HCT116 (cell line): ENCODE results near the gene EIF3F. TPM values are rescaled to one million over a fixed set of nuclear protein-coding genes. Genes with fewer than 3 reads are reported as not detected.

ENCODE experiments used
- ATAC-seq: fragments of 200-7000 bp; cut with Tn5 transposase; 2 replicates; pipeline ENCODE4 v1.9.1; 2020; ENCODE audit warnings: mild to moderate bottlenecking, moderate library complexity
- BruUV-seq: library from RNA; stranded (reverse); fragments of 400-500 nt; replicated peaks from 2 replicates; lab custom pipeline; 2021; lab: Mats Ljungman, UMichigan
- CTCF ChIA-PET: fragments of 300-600 bp; sonication (Branson Sonifier 250); formaldehyde crosslinking; loops from one replicate; lab custom pipeline; 2021; ENCODE audit warnings: antibody characterized with exemption; lab: Charles Lee
- POLR2A ChIA-PET: fragments of 300-600, 350-600 bp; sonication (Branson Sonifier 250); formaldehyde crosslinking; loops from one replicate; lab custom pipeline; 2021; ENCODE audit warnings: antibody characterized with exemption; lab: Charles Lee
- RAD21 ChIA-PET, 2 experiments: fragments of 300-600 bp; sonication (Branson Sonifier 250); formaldehyde crosslinking; loops; one replicate each; lab custom pipeline; 2023; ENCODE audit warnings: low total read pairs in 2 of 2; ENCODE audit not compliant: uncharacterized antibody in 2 of 2, unreplicated experiment in 2 of 2, low non-redundant PET in 1 of 2; lab: Charles Lee
- DNase-seq: peaks from one replicate; pipeline ENCODE4 v3.0.0-alpha.2; 2010; ENCODE audit warnings: low read depth, low spot score
- H2AFZ ChIP-seq: fragments of 200-600 bp; shearing (Covaris generic), sonication (generic); 2 replicates; pipeline ENCODE4 v1.6.1; 2017; ENCODE audit warnings: low read depth, mixed run types, mixed read lengths, antibody characterized with exemption, low read length; ENCODE audit not compliant: poor library complexity, severe bottlenecking
- H3K27ac ChIP-seq: 2 replicates; pipeline ENCODE4 v1.5.1; 2012; ENCODE audit warnings: low read depth, low read length
- H3K27me3 ChIP-seq: fragments of 200-600 bp; sonication (generic); 2 replicates; pipeline ENCODE4 v1.6.1; 2016; ENCODE audit warnings: mixed run types, low read length, mixed read lengths; ENCODE audit not compliant: insufficient read depth
- H3K36me3 ChIP-seq, 2 experiments: fragments of 200-500 bp in 1 of 2; fragments of 200-600 bp in 1 of 2; sonication (Bioruptor generic) in 1 of 2; sonication (generic) in 1 of 2; 2 replicates each; pipeline versions ENCODE4 v1.5.1 to v1.6.1; 2014 to 2016; ENCODE audit warnings: low read length in 2 of 2, inconsistent platforms in 1 of 2, mixed read lengths in 1 of 2, mixed run types in 1 of 2; ENCODE audit not compliant: insufficient read depth in 2 of 2, control insufficient read depth in 1 of 2
- H3K4me1 ChIP-seq, 2 experiments: fragments of 200-600 bp in 1 of 2; sonication (generic) in 1 of 2; 2 replicates each; pipeline versions ENCODE4 v1.5.1 to v1.6.1; 2012 to 2017; ENCODE audit warnings: low read length in 2 of 2, inconsistent platforms in 1 of 2, mild to moderate bottlenecking in 1 of 2, mixed read lengths in 1 of 2, mixed run types in 1 of 2, moderate library complexity in 1 of 2; ENCODE audit not compliant: insufficient read depth in 2 of 2, control insufficient read depth in 1 of 2
- H3K4me2 ChIP-seq: fragments of 200-600 bp; sonication (generic); 2 replicates; pipeline ENCODE4 v1.6.1; 2017; ENCODE audit warnings: mixed run types, low read length, mixed read lengths
- H3K4me3 ChIP-seq, 2 experiments: fragments of 200-600 bp in 1 of 2; sonication (generic) in 1 of 2; replicated peaks in 1 of 2; 2 replicates each; pipeline ENCODE4 v1.5.1; 2011 to 2016; ENCODE audit warnings: low read length in 2 of 2, control low read depth in 1 of 2, low read depth in 1 of 2, mild to moderate bottlenecking in 1 of 2, mixed read lengths in 1 of 2, mixed run types in 1 of 2
- H3K79me2 ChIP-seq: fragments of 200-600 bp; sonication (generic); 2 replicates; pipeline ENCODE4 v1.6.1; 2017; ENCODE audit warnings: mild to moderate bottlenecking, mixed run types, low read length, moderate library complexity, mixed read lengths; ENCODE audit not compliant: insufficient read depth
- H3K9ac ChIP-seq: fragments of 200-600 bp; sonication (generic); 2 replicates; pipeline ENCODE4 v1.6.1; 2016; ENCODE audit warnings: low read length, mixed read lengths
- H3K9me2 ChIP-seq: fragments of 200-600 bp; sonication (generic), shearing (Covaris generic); 2 replicates; pipeline ENCODE4 v1.6.1; 2017; ENCODE audit warnings: mixed run types, mild to moderate bottlenecking, moderate library complexity; ENCODE audit not compliant: insufficient read depth
- H3K9me3 ChIP-seq, 2 experiments: fragments of 200-500 bp in 1 of 2; fragments of 200-600 bp in 1 of 2; sonication (Bioruptor generic) in 1 of 2; sonication (generic) in 1 of 2; 2 replicates each; pipeline ENCODE4 v1.6.1; 2014 to 2017; ENCODE audit warnings: low read length in 2 of 2, mixed read lengths in 2 of 2, inconsistent platforms in 1 of 2, low read depth in 1 of 2, mild to moderate bottlenecking in 1 of 2, mixed run types in 1 of 2, moderate library complexity in 1 of 2; ENCODE audit not compliant: control insufficient read depth in 1 of 2, insufficient read depth in 1 of 2
- H4K20me1 ChIP-seq: fragments of 200-600 bp; sonication (generic), shearing (Covaris generic); 2 replicates; pipeline ENCODE4 v1.6.1; 2017; ENCODE audit warnings: mixed run types, mild to moderate bottlenecking, moderate library complexity; ENCODE audit not compliant: insufficient read depth
- CBX3 ChIP-seq: IDR thresholded peaks from 2 replicates; pipeline ENCODE4 v1.6.1; 2012; ENCODE audit warnings: low read depth
- EGR1 ChIP-seq: IDR thresholded peaks from 2 replicates; pipeline ENCODE4 v1.6.1; 2012; ENCODE audit warnings: low read depth
- ELF1 ChIP-seq: IDR thresholded peaks from 2 replicates; pipeline ENCODE4 v1.6.1; 2012; ENCODE audit warnings: low read depth, borderline replicate concordance
- EZH2 ChIP-seq: fragments of 200-600 bp; sonication (generic); IDR thresholded peaks from 2 replicates; pipeline ENCODE4 v1.6.1; 2017; ENCODE audit warnings: antibody characterized with exemption, mixed run types
- EZH2phosphoT487 ChIP-seq: fragments of 200-600 bp; IDR thresholded peaks from 2 replicates; pipeline ENCODE4 v1.6.1; 2018; ENCODE audit warnings: antibody characterized with exemption, borderline replicate concordance
- RAD21 ChIP-seq: IDR thresholded peaks from 2 replicates; pipeline ENCODE4 v1.6.1; 2012; ENCODE audit warnings: low read depth, mild to moderate bottlenecking
- intact Hi-C: fragments of 100-400 bp; cut with micrococcal nuclease; formaldehyde crosslinking; loops from 2 replicates; pipeline ENCODE4 v1.10.0; 2022
- total RNA-seq: library from RNA; stranded (reverse); gene quantifications from one replicate; pipeline ENCODE4 v1.2.1, GENCODE V29; 2021; ENCODE audit not compliant: unreplicated experiment
- TF ChIP-seq, protein P1 (sequence below): IDR thresholded peaks from 2 replicates; pipeline ENCODE4 v1.6.1; 2011; ENCODE audit warnings: mild to moderate bottlenecking, low read length, moderate library complexity; ENCODE audit not compliant: insufficient replicate concordance; ENCODE audit errors: extremely low read depth
- TF ChIP-seq, protein P2 (sequence below), 3 experiments: fragments of 200-600 bp in 1 of 3; sonication (generic) in 1 of 3; IDR thresholded peaks in 2 of 3; conservative IDR thresholded peaks in 1 of 3; 2 replicates each; pipeline ENCODE4 v1.5.1; 2012 to 2017; ENCODE audit warnings: low read depth in 2 of 3, low read length in 2 of 3, antibody characterized with exemption in 1 of 3, borderline replicate concordance in 1 of 3, control low read depth in 1 of 3, mild to moderate bottlenecking in 1 of 3, mixed read lengths in 1 of 3, mixed run types in 1 of 3, moderate library complexity in 1 of 3; ENCODE audit not compliant: insufficient read depth in 1 of 3

Gene EIF3F
- total RNA-seq, 1 experiment from 2014 or later, result 313 TPM

GRCh38 chr11:8026982-8027381 is 39.8 kb downstream of the EIF3F start (continued):
- TF ChIP-seq, protein P1, sequence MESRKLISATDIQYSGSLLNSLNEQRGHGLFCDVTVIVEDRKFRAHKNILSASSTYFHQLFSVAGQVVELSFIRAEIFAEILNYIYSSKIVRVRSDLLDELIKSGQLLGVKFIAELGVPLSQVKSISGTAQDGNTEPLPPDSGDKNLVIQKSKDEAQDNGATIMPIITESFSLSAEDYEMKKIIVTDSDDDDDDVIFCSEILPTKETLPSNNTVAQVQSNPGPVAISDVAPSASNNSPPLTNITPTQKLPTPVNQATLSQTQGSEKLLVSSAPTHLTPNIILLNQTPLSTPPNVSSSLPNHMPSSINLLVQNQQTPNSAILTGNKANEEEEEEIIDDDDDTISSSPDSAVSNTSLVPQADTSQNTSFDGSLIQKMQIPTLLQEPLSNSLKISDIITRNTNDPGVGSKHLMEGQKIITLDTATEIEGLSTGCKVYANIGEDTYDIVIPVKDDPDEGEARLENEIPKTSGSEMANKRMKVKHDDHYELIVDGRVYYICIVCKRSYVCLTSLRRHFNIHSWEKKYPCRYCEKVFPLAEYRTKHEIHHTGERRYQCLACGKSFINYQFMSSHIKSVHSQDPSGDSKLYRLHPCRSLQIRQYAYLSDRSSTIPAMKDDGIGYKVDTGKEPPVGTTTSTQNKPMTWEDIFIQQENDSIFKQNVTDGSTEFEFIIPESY, result no peak
- TF ChIP-seq, protein P2, sequence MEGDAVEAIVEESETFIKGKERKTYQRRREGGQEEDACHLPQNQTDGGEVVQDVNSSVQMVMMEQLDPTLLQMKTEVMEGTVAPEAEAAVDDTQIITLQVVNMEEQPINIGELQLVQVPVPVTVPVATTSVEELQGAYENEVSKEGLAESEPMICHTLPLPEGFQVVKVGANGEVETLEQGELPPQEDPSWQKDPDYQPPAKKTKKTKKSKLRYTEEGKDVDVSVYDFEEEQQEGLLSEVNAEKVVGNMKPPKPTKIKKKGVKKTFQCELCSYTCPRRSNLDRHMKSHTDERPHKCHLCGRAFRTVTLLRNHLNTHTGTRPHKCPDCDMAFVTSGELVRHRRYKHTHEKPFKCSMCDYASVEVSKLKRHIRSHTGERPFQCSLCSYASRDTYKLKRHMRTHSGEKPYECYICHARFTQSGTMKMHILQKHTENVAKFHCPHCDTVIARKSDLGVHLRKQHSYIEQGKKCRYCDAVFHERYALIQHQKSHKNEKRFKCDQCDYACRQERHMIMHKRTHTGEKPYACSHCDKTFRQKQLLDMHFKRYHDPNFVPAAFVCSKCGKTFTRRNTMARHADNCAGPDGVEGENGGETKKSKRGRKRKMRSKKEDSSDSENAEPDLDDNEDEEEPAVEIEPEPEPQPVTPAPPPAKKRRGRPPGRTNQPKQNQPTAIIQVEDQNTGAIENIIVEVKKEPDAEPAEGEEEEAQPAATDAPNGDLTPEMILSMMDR (IDR thresholded peaks at IDR 0.05 in 2 of 3, conservative IDR thresholded peaks at IDR 0.05 in 1 of 3; ENCODE audit: borderline replicate concordance in 1 of 3, insufficient read depth in 1 of 3, low read depth in 2 of 3, low read length in 2 of 3), result no peak
- TF ChIP-seq EZH2 (no peak), EZH2phosphoT487 (no peak), CBX3 (no peak), RAD21 (no peak)

DNA sequence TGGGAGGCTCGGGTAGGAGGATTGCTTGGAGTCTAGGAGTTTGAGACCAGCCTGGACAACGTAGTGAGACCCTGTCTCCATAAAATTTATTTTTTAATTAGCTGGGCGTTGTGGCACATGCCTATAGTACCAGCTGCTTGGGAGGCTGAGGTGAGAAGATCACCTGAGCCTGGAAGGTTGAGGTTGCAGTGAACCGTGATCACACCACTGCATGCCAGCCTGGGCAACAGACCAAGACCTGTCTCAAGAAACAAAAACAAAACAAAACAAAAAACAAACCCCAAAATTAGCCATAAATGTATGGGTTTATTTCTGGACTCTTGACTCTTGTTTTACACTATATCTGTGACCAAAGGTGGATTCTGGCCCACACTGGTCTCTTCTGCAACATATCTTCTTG is 41.6 kb downstream of the EIF3F start:
- no peak overlapping the region for H3K9ac ChIP-seq
- no peaks in the 10 kb centered on the region for H3K79me2 ChIP-seq
- intact Hi-C loops, result no loop called here
- no peaks in the 10 kb centered on the region for H4K20me1 ChIP-seq
- no peaks in the 10 kb centered on the region for H3K36me3 ChIP-seq
- CTCF ChIA-PET, result no interaction called here
- TF ChIP-seq ELF1 (no peak), EGR1 (no peak)
- TF ChIP-seq, all 23 proteins: peak for 0
- Histone ChIP-seq H3K4me3 (no peak overlapping the region), H3K9me3 (no peaks in the 10 kb centered on the region), H3K27me3 (no peaks in the 10 kb centered on the region; the same call in 1 of the 2 replicates), H3K4me1 (peaks cover 0 to 10% of the 10 kb centered on the region in 2 experiments; a peak in 2 of 4 replicates), H2AFZ (no peak overlapping the region), H3K9me2 (no peaks in the 10 kb centered on the region), H3K27ac (no peak overlapping the region), H3K4me2 (no peak overlapping the region)
- ChIA-PET RAD21 (no interaction called here), POLR2A (no interaction called here)
- ATAC-seq (no peak), DNase-seq (no peak)
- no TSS peak for BruUV-seq
